ENCODE data around the gene MARK4.
"Not testable (repeated sequence)": the region's sequence is repeated elsewhere in the genome, so short reads cannot be mapped to it uniquely, and the experiment has no call there.

MARK4 gene

GRCh38 chr19:45311621-45312020 is 60.5 kb downstream of the MARK4 start:
- no peak for TF ChIP-seq CTCF (IDR thresholded peaks at IDR 0.05; ENCODE audit: borderline replicate concordance, insufficient read depth, low read depth, low read length)
- H3K4me3 ChIP-seq (ENCODE audit: low read depth, low read length): no peak overlapping the region

GRCh38 chr19:45312285-45312684 is 61.2 kb downstream of the MARK4 start:
- H3K4me3 ChIP-seq (ENCODE audit: low read depth, low read length): not testable (repeated sequence)

GRCh38 chr19:45314708-45315245 is 63.7 kb downstream of the MARK4 start:
- no peak for TF ChIP-seq CTCF (IDR thresholded peaks at IDR 0.05; ENCODE audit: borderline replicate concordance, insufficient read depth, low read depth, low read length)
- no peak overlapping the region for H3K4me3 ChIP-seq (ENCODE audit: low read depth, low read length)

GRCh38 chr19:45315304-45315703 is 64.2 kb downstream of the MARK4 start:
- no peak for TF ChIP-seq CTCF (IDR thresholded peaks at IDR 0.05; ENCODE audit: borderline replicate concordance, insufficient read depth, low read depth, low read length)
- no peak overlapping the region for H3K4me3 ChIP-seq (ENCODE audit: low read depth, low read length)

- TF ChIP-seq CTCF (IDR thresholded peaks at IDR 0.05; ENCODE audit: borderline replicate concordance, insufficient read depth, low read depth, low read length): no peak
- no peak overlapping the region for H3K4me3 ChIP-seq (ENCODE audit: low read depth, low read length)
Measured at GRCh38 chr19:45320997-45321775, 70.1 kb downstream of the MARK4 start.

GRCh38 chr19:45321848-45322247 is 70.8 kb downstream of the MARK4 start:
- TF ChIP-seq CTCF (IDR thresholded peaks at IDR 0.05; ENCODE audit: borderline replicate concordance, insufficient read depth, low read depth, low read length): no peak

GRCh38 chr19:45322311-45322710 is 71.2 kb downstream of the MARK4 start:
- TF ChIP-seq CTCF (IDR thresholded peaks at IDR 0.05; ENCODE audit: borderline replicate concordance, insufficient read depth, low read depth, low read length): no peak
- no peak overlapping the region for H3K4me3 ChIP-seq (ENCODE audit: low read depth, low read length)

More at GRCh38 chr19:45321848-45322247, 70.8 kb downstream of the MARK4 start:
- H3K4me3 ChIP-seq (ENCODE audit: low read depth, low read length): no peak overlapping the region
